ENCODE data around the gene RAB3IL1.

RAB3IL1 gene

GRCh38 chr11:61854966-61855714, 62.2 kb downstream of the RAB3IL1 start:
- Histone ChIP-seq H3K9me3 (ENCODE audit: control insufficient read depth, low read length) (no peaks in the 10 kb centered on the region), H3K27me3 (replicated peaks; ENCODE audit: control insufficient read depth, insufficient read depth, low read length) (no peaks in the 10 kb centered on the region), H3K4me1 (ENCODE audit: control insufficient read depth, insufficient read depth, low read length) (no peaks in the 10 kb centered on the region), H3K9ac (ENCODE audit: low read length) (no peak overlapping the region), H3K36me3 (ENCODE audit: control insufficient read depth, insufficient read depth, low read length, severe bottlenecking) (peaks cover 84% of the 10 kb centered on the region), H3K4me3 (ENCODE audit: low read length) (no peak overlapping the region)
- no peak for DNase-seq (ENCODE audit: low read depth)

- peaks cover 84% of the 10 kb centered on the region for H3K36me3 ChIP-seq (ENCODE audit: control insufficient read depth, insufficient read depth, low read length, severe bottlenecking)
Observed at GRCh38 chr11:61854206-61854895, 63.0 kb downstream of the RAB3IL1 start.

GRCh38 chr11:61853698-61854169, 63.6 kb downstream of the RAB3IL1 start:
- no peaks in the 10 kb centered on the region for H3K4me1 ChIP-seq (ENCODE audit: control insufficient read depth, insufficient read depth, low read length)
- H3K9me3 ChIP-seq (ENCODE audit: control insufficient read depth, low read length): no peaks in the 10 kb centered on the region
- no peak for DNase-seq (ENCODE audit: low read depth)
- no peak overlapping the region for H3K4me3 ChIP-seq (ENCODE audit: low read length)
- no peak overlapping the region for H3K9ac ChIP-seq (ENCODE audit: low read length)
- H3K36me3 ChIP-seq (ENCODE audit: control insufficient read depth, insufficient read depth, low read length, severe bottlenecking): peaks cover 84% of the 10 kb centered on the region
- no peaks in the 10 kb centered on the region for H3K27me3 ChIP-seq (replicated peaks; ENCODE audit: control insufficient read depth, insufficient read depth, low read length)

More at GRCh38 chr11:61854206-61854895, 63.0 kb downstream of the RAB3IL1 start:
- DNase-seq (ENCODE audit: low read depth): no peak
- Histone ChIP-seq H3K9me3 (ENCODE audit: control insufficient read depth, low read length) (no peaks in the 10 kb centered on the region), H3K4me1 (ENCODE audit: control insufficient read depth, insufficient read depth, low read length) (no peaks in the 10 kb centered on the region), H3K27me3 (replicated peaks; ENCODE audit: control insufficient read depth, insufficient read depth, low read length) (no peaks in the 10 kb centered on the region), H3K4me3 (ENCODE audit: low read length) (no peak overlapping the region), H3K9ac (ENCODE audit: low read length) (no peak overlapping the region)

GRCh38 chr11:61851900-61852295, 65.5 kb downstream of the RAB3IL1 start:
- Histone ChIP-seq H3K9ac (ENCODE audit: low read length) (no peak overlapping the region), H3K4me3 (ENCODE audit: low read length) (no peak overlapping the region), H3K9me3 (ENCODE audit: control insufficient read depth, low read length) (no peaks in the 10 kb centered on the region), H3K4me1 (ENCODE audit: control insufficient read depth, insufficient read depth, low read length) (no peaks in the 10 kb centered on the region), H3K27me3 (replicated peaks; ENCODE audit: control insufficient read depth, insufficient read depth, low read length) (no peaks in the 10 kb centered on the region), H3K36me3 (ENCODE audit: control insufficient read depth, insufficient read depth, low read length, severe bottlenecking) (peaks cover 89% of the 10 kb centered on the region)
- no peak for DNase-seq (ENCODE audit: low read depth)

- Histone ChIP-seq H3K9ac (ENCODE audit: low read length) (no peak overlapping the region), H3K36me3 (ENCODE audit: control insufficient read depth, insufficient read depth, low read length, severe bottlenecking) (peaks cover 88% of the 10 kb centered on the region), H3K9me3 (ENCODE audit: control insufficient read depth, low read length) (no peaks in the 10 kb centered on the region), H3K4me3 (ENCODE audit: low read length) (no peak overlapping the region), H3K27me3 (replicated peaks; ENCODE audit: control insufficient read depth, insufficient read depth, low read length) (no peaks in the 10 kb centered on the region), H3K4me1 (ENCODE audit: control insufficient read depth, insufficient read depth, low read length) (no peaks in the 10 kb centered on the region)
- DNase-seq (ENCODE audit: low read depth): no peak
Observed at GRCh38 chr11:61851113-61851899, 66.1 kb downstream of the RAB3IL1 start.

- no peak overlapping the region for H3K4me3 ChIP-seq (ENCODE audit: low read length)
- no peaks in the 10 kb centered on the region for H3K4me1 ChIP-seq (ENCODE audit: control insufficient read depth, insufficient read depth, low read length)
- no peaks in the 10 kb centered on the region for H3K9me3 ChIP-seq (ENCODE audit: control insufficient read depth, low read length)
- DNase-seq (ENCODE audit: low read depth): no peak
- no peak overlapping the region for H3K9ac ChIP-seq (ENCODE audit: low read length)
- H3K36me3 ChIP-seq (ENCODE audit: control insufficient read depth, insufficient read depth, low read length, severe bottlenecking): peaks cover 92% of the 10 kb centered on the region
- H3K27me3 ChIP-seq (replicated peaks; ENCODE audit: control insufficient read depth, insufficient read depth, low read length): no peaks in the 10 kb centered on the region
Observed at GRCh38 chr11:61850687-61851086, 66.7 kb downstream of the RAB3IL1 start.

- H3K4me3 ChIP-seq (ENCODE audit: low read length): no peak overlapping the region
- no peak overlapping the region for H3K9ac ChIP-seq (ENCODE audit: low read length)
- DNase-seq (ENCODE audit: low read depth): no peak
- H3K9me3 ChIP-seq (ENCODE audit: control insufficient read depth, low read length): no peaks in the 10 kb centered on the region
- no peaks in the 10 kb centered on the region for H3K27me3 ChIP-seq (replicated peaks; ENCODE audit: control insufficient read depth, insufficient read depth, low read length)
- H3K4me1 ChIP-seq (ENCODE audit: control insufficient read depth, insufficient read depth, low read length): no peaks in the 10 kb centered on the region
- peaks cover 91% of the 10 kb centered on the region for H3K36me3 ChIP-seq (ENCODE audit: control insufficient read depth, insufficient read depth, low read length, severe bottlenecking)
Observed at GRCh38 chr11:61848631-61849030, 68.7 kb downstream of the RAB3IL1 start.

GRCh38 chr11:61847914-61848581, 69.3 kb downstream of the RAB3IL1 start:
- no peak for DNase-seq (ENCODE audit: low read depth)
- H3K36me3 ChIP-seq (ENCODE audit: control insufficient read depth, insufficient read depth, low read length, severe bottlenecking): peaks cover 91% of the 10 kb centered on the region
- H3K9me3 ChIP-seq (ENCODE audit: control insufficient read depth, low read length): no peaks in the 10 kb centered on the region
- H3K4me3 ChIP-seq (ENCODE audit: low read length): no peak overlapping the region
- no peaks in the 10 kb centered on the region for H3K4me1 ChIP-seq (ENCODE audit: control insufficient read depth, insufficient read depth, low read length)
- no peak overlapping the region for H3K9ac ChIP-seq (ENCODE audit: low read length)
- no peaks in the 10 kb centered on the region for H3K27me3 ChIP-seq (replicated peaks; ENCODE audit: control insufficient read depth, insufficient read depth, low read length)
